GM12892 (cell line): ENCODE results near the gene TES.
"Not testable (repeated sequence)": the region's sequence is repeated elsewhere in the genome, so short reads cannot be mapped to it uniquely, and the experiment has no call there.

Experiments used
- DNase-seq: peaks from one replicate; pipeline ENCODE4 v3.0.0; 2011; ENCODE audit not compliant: insufficient read length
- FAIRE-seq: peaks from 2 replicates; lab custom pipeline; 2011; peaks lifted over from hg19 to GRCh38; lab: Jason Lieb, UNC
- POLR2A ChIP-seq: IDR thresholded peaks from 2 replicates; pipeline ENCODE4 v1.6.1; 2011; ENCODE audit warnings: low read depth, low read length, control low read depth
- POLR2AphosphoS5 ChIP-seq: IDR thresholded peaks from 2 replicates; pipeline ENCODE4 v1.6.1; 2011; ENCODE audit warnings: low read depth, low read length, control low read depth
- TAF1 ChIP-seq: IDR thresholded peaks from 2 replicates; pipeline ENCODE4 v1.6.1; 2011; ENCODE audit warnings: low read depth, mild to moderate bottlenecking, control low read depth, low read length, borderline replicate concordance

Gene TES

GRCh38 chr7:116236020-116236630 lies 25.8 kb downstream of the TES start:
- peak; percentile 76 for FAIRE-seq
- TF ChIP-seq POLR2AphosphoS5, result no peak
- TF ChIP-seq TAF1, result no peak
- TF ChIP-seq POLR2A, result no peak
- no peak for DNase-seq

GRCh38 chr7:116239020-116239419 lies 28.7 kb downstream of the TES start:
- FAIRE-seq (no peak), DNase-seq (no peak)
- TF ChIP-seq POLR2AphosphoS5 (no peak), TAF1 (no peak), POLR2A (no peak)

DNA sequence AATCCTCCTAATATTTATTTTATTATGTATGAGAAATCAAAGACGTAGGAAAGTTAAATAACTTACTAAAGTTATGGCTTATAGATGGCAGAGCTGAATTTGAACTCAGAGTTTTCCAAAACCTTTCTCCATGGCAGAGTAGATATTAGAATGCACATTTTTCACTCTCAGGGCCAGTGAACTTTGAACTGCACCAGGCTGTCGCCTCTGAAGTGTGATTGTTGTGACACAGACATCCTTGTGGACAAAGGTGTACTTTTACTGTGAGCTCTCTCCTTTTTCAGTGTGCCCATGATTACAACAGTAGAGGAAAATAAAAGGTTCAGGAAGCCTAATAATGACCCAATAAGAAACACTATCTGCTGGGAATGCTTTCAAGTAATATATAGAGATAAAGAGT lies 29.1 kb downstream of the TES start:
- TF ChIP-seq POLR2AphosphoS5 (no peak), POLR2A (no peak), TAF1 (no peak)
- FAIRE-seq, result no peak
- DNase-seq, result no peak

GRCh38 chr7:116240024-116240668 lies 29.8 kb downstream of the TES start:
- no peak for FAIRE-seq

DNA sequence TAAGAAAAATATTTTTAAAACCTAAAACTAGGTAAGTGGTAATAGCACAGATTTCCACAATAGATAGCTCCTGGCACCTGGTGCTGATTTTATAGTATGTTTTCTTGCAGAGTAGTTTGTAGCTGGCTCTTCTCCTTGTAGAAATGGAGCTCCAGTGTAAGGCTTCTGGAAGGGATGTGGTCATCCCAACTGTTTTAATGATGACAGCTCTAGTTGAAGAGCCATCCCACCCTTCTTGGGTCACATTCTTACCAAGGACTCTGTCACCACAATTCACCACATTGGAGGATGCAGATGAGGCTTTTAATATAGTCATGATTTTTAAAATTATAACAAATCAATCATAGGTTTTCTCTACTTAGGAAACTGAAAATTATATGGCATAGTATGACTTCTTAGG lies 31.0 kb downstream of the TES start:
- no peak for DNase-seq
- TF ChIP-seq POLR2AphosphoS5 (no peak), TAF1 (no peak), POLR2A (no peak)
- no peak for FAIRE-seq

More at GRCh38 chr7:116240024-116240668, 29.8 kb downstream of the TES start:
- no peak for TF ChIP-seq TAF1
- no peak for TF ChIP-seq POLR2AphosphoS5
- TF ChIP-seq POLR2A, result no peak
- no peak for DNase-seq

DNA sequence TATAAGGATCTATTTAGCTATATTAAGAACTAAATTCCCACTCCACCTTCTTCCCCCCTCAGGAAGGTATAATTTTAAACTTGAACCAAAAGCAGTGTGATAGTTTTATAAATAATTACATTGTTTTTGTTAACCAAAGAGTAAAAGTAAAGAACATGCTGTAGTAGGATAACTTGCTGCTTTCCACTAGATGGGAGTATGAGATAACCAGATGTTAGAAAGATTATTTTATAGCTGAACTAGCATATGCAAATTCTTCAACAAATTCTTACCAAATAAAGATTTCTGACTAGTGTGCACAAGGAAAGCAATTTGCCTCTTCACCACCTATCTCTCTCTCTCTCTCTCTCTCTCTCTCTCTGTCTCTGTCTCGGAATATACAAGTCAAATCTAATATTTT lies 31.8 kb downstream of the TES start:
- no peak for TF ChIP-seq POLR2A
- no peak for TF ChIP-seq POLR2AphosphoS5
- no peak for TF ChIP-seq TAF1
- FAIRE-seq, result no peak
- no peak for DNase-seq

DNA sequence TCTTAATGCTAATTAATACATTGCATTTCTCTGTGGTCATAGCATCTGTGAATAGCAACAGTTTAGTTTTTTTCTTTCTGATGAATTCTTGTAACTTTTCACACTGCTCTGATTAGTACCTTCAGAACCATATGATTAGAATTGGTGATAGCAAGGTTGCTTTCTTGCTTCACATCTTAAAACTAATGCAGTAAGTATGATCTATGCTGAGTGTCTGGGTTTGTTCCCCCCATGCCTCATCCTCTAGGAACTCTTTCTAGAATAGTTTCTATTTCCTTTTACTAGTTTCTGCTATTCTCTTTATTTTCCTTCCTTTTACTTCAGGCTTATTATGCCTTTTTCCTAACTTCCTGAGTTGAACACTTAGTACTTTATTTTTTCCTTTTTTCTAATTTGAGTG lies 32.4 kb downstream of the TES start:
- FAIRE-seq, result no peak
- TF ChIP-seq POLR2A, result no peak
- DNase-seq, result no peak

- not testable (repeated sequence) for DNase-seq, FAIRE-seq
These were observed 34.5 kb downstream of the TES start for GRCh38 chr7:116244803-116245202.

GRCh38 chr7:116246357-116246756 lies 36.0 kb downstream of the TES start:
- DNase-seq (no peak), FAIRE-seq (no peak)
- TF ChIP-seq TAF1 (no peak), POLR2A (no peak), POLR2AphosphoS5 (no peak)

- FAIRE-seq, result peak; percentile 17
- no peak for DNase-seq
- TF ChIP-seq TAF1 (no peak), POLR2AphosphoS5 (no peak), POLR2A (no peak)
These were observed 39.7 kb downstream of the TES start for GRCh38 chr7:116249969-116250553.

DNA sequence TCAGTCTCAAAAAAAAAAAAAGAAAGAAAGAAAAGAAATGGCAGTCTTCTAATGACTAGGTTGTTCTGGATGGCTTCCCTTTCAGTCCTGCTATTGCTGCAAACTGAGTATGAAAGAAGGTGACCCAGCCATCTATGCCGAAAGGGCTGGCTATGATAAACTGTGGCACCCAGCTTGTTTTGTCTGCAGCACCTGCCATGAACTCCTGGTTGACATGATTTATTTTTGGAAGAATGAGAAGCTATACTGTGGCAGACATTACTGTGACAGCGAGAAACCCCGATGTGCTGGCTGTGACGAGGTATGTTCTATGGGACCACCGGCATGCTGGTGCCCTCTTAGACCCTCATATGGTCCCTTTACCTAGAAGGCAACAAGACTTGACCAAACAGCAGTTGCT lies 41.3 kb downstream of the TES start:
- FAIRE-seq (no peak), DNase-seq (no peak)
- TF ChIP-seq POLR2A (no peak), POLR2AphosphoS5 (no peak)

DNA sequence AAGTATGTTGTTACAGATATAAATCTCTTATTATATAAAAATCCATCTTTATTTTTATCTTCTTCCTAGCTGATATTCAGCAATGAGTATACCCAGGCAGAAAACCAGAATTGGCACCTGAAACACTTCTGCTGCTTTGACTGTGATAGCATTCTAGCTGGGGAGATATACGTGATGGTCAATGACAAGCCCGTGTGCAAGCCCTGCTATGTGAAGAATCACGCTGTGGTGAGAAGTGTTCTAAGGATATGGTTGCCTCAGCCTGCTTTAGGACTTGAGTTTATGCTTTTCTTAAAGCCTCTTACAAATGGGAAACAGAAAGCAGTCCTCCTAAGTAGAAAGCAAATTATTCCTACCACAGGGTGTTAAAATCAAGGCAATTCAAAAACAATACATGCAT lies 41.9 kb downstream of the TES start:
- FAIRE-seq (no peak), DNase-seq (no peak)
- no peak for TF ChIP-seq TAF1
- TF ChIP-seq POLR2AphosphoS5, result no peak
- no peak for TF ChIP-seq POLR2A

DNA sequence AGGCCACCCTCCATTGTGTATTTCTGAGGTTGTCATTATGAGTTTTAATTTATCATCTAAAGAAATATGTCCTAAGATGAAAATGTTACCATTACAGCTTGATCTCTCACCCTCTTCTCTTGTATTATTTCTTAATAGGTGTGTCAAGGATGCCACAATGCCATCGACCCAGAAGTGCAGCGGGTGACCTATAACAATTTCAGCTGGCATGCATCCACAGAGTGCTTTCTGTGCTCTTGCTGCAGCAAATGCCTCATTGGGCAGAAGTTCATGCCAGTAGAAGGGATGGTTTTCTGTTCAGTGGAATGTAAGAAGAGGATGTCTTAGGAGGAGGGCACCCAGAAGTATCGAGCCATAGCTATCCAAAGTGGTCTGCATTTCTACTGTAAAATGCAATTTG lies 46.8 kb downstream of the TES start:
- FAIRE-seq (no peak), DNase-seq (no peak)
- no peak for TF ChIP-seq POLR2A
